Type B pancreatic cell (in vitro differentiated cells): Measurements from ENCODE around the gene VANGL2. TPM values are rescaled to one million over a fixed set of nuclear protein-coding genes. Genes with fewer than 3 reads are reported as not detected.

Experiments
- DNase-seq: peaks from one replicate; pipeline ENCODE4 v3.0.0; 2021; ENCODE audit warnings: mixed read lengths; ENCODE audit not compliant: unreplicated experiment; ENCODE audit errors: extremely low spot score
- H3K27ac Mint-ChIP-seq: 2 replicates; pipeline ENCODE4 v1.8.0; 2021; ENCODE audit warnings: mild to moderate bottlenecking, mixed read lengths
- H3K27me3 Mint-ChIP-seq: 2 replicates; pipeline ENCODE4 v1.8.0; 2021; ENCODE audit warnings: mixed read lengths
- H3K36me3 Mint-ChIP-seq: 2 replicates; pipeline ENCODE4 v1.8.0; 2021; ENCODE audit warnings: mixed read lengths
- H3K4me1 Mint-ChIP-seq: one replicate; pipeline ENCODE4 v1.8.0; 2021; ENCODE audit warnings: mixed read lengths; ENCODE audit not compliant: unreplicated experiment
- H3K4me3 Mint-ChIP-seq: 2 replicates; pipeline ENCODE4 v1.8.0; 2021; ENCODE audit warnings: mild to moderate bottlenecking, mixed read lengths
- H3K9me3 Mint-ChIP-seq: 2 replicates; pipeline ENCODE4 v1.8.0; 2021; ENCODE audit warnings: mixed read lengths
- total RNA-seq: library from RNA; stranded (reverse); gene quantifications from 2 replicates; pipeline ENCODE4 v1.2.1, GENCODE V29; 2021; ENCODE audit warnings: low replicate concordance
- TF ChIP-seq, protein P1 (sequence below): fragments of 200-600 bp; sonication (generic); conservative IDR thresholded peaks from 2 replicates; pipeline ENCODE4 v1.5.0; 2021; ENCODE audit warnings: antibody characterized with exemption, mild to moderate bottlenecking

Gene VANGL2
- total RNA-seq, 1 donor from 2014 or later, result 67.3 TPM

DNA sequence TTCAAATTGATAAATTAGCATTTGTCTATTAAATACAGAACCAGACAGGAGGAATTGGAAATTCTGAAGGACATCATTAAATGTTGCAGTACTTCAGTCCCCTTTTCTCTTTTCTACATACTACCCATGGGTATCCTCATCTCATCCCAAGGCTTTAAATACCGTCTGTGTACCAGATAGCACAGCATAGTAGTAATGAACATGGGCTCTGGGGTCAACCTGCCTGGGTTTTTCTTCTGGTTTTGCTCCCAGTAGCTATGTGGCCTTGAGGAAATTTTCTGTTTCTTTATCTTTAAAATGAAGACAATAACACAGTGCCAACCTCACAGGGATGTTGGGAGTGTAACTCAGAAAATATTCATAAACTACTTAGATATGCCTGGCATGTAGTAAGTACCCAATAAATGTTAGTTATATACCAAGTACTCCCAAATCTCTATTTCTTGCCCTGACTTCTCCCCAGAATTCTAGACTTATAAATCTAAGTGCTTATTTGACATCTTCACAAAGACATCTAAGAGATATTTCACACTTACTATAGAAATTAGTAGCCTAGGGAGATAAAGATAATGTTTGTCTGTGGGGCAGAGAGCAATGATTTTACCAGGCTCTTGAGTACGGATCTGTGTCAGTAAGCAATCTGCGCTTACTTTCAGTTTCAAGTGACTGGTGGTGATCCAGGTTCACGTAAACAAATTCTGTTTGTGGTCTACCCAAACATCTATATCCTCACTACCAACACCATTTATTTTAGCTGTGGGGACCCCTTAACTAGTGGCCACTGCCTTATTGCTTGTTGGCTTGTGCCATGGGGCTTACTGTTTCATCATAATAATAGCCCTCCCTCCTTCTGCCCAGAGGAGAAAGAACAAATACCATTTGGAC is 37.3 kb downstream of the VANGL2 start:
- TF ChIP-seq, protein P1, sequence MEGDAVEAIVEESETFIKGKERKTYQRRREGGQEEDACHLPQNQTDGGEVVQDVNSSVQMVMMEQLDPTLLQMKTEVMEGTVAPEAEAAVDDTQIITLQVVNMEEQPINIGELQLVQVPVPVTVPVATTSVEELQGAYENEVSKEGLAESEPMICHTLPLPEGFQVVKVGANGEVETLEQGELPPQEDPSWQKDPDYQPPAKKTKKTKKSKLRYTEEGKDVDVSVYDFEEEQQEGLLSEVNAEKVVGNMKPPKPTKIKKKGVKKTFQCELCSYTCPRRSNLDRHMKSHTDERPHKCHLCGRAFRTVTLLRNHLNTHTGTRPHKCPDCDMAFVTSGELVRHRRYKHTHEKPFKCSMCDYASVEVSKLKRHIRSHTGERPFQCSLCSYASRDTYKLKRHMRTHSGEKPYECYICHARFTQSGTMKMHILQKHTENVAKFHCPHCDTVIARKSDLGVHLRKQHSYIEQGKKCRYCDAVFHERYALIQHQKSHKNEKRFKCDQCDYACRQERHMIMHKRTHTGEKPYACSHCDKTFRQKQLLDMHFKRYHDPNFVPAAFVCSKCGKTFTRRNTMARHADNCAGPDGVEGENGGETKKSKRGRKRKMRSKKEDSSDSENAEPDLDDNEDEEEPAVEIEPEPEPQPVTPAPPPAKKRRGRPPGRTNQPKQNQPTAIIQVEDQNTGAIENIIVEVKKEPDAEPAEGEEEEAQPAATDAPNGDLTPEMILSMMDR, result no peak
- Mint-ChIP-seq H3K4me1 (peaks cover under 1% of the 10 kb centered on the region), H3K27ac (no peak overlapping the region), H3K36me3 (no peaks in the 10 kb centered on the region), H3K9me3 (no peaks in the 10 kb centered on the region), H3K27me3 (peaks cover 9% of the 10 kb centered on the region), H3K4me3 (no peak overlapping the region)
- DNase-seq, result no peak

DNA sequence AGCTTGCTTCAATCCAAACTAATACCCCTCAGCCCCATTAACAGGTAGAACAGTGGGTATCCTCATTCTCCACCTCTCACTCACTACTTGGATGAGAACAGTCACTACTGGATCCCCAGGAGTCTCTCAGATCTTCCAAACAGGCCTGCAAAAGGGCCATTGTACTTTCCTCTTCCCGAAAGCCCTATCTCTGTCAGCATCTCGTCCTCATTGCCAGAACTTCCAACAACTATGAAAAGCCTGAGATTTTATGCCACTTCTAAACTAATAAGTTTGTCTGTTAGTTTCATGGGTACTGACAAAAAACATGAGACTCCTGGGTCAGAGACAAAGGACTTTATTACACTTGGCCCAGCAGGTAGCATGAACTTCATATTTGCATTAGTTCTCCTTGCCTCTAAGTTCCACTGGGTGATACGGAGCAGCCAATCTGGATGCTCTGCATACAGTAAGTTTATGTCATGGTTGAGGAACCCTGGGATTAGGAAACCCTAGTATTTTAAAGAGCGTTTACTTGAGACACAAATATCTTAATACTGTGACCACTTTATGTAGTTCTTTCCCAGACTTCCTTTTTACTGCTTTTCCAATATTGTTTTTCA is 38.1 kb downstream of the VANGL2 start:
- no peaks in the 10 kb centered on the region for H3K36me3 Mint-ChIP-seq
- TF ChIP-seq, protein P1, result no peak

DNA sequence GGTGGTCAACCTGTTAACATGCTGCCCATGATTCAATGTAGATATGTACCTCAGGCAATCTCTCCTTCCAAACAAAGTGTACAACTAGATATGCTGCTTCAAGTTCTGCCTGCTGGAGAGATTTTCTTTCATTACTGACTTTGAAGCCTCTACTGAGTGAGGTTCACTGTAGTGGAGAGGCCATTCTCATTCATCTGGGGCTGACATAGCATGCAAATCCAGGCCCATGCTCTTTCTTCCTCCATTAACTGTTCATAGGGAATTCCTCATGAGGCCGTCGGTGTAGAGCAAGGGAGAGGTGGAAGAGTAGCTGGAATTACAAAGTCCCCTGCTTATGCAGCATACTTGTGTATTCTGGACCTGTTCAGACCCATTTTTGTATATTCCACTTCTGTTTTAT is 38.6 kb downstream of the VANGL2 start:
- no peaks in the 10 kb centered on the region for H3K4me1 Mint-ChIP-seq
- no peak overlapping the region for H3K4me3 Mint-ChIP-seq
- no peak for DNase-seq
- H3K27me3 Mint-ChIP-seq, result peaks cover 9% of the 10 kb centered on the region
- TF ChIP-seq, protein P1, result no peak
- H3K9me3 Mint-ChIP-seq, result no peaks in the 10 kb centered on the region
- H3K27ac Mint-ChIP-seq, result no peak overlapping the region
- H3K36me3 Mint-ChIP-seq, result no peaks in the 10 kb centered on the region

More for the DNA sequence above, 38.1 kb downstream of the VANGL2 start:
- Mint-ChIP-seq H3K9me3 (no peaks in the 10 kb centered on the region), H3K4me1 (no peaks in the 10 kb centered on the region), H3K27ac (no peak overlapping the region), H3K27me3 (peaks cover 9% of the 10 kb centered on the region), H3K4me3 (no peak overlapping the region)
- DNase-seq, result no peak

DNA sequence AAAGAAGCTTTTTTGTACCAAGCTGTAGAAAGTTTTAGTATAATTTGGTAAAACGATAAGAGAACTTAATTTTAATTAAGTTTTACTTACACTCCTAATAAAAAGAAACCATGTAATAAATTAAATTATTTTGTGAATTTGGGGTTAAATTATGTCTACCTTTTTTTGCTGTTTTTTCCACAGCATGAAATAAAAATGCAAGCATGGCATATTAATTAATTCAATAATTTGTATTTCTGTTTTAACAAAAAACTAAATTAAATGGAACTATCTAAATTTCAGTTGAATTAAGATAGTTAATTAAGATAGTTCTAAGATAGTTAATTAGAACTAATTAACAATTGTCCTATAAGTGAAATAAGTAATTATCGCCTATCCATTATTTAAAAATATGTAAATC is 39.4 kb downstream of the VANGL2 start:
- H3K27me3 Mint-ChIP-seq, result peaks cover 9% of the 10 kb centered on the region
- no peaks in the 10 kb centered on the region for H3K9me3 Mint-ChIP-seq
- no peak overlapping the region for H3K27ac Mint-ChIP-seq
- no peak for DNase-seq
- H3K4me1 Mint-ChIP-seq, result no peaks in the 10 kb centered on the region
- TF ChIP-seq, protein P1, result no peak
- no peak overlapping the region for H3K4me3 Mint-ChIP-seq
- no peaks in the 10 kb centered on the region for H3K36me3 Mint-ChIP-seq

DNA sequence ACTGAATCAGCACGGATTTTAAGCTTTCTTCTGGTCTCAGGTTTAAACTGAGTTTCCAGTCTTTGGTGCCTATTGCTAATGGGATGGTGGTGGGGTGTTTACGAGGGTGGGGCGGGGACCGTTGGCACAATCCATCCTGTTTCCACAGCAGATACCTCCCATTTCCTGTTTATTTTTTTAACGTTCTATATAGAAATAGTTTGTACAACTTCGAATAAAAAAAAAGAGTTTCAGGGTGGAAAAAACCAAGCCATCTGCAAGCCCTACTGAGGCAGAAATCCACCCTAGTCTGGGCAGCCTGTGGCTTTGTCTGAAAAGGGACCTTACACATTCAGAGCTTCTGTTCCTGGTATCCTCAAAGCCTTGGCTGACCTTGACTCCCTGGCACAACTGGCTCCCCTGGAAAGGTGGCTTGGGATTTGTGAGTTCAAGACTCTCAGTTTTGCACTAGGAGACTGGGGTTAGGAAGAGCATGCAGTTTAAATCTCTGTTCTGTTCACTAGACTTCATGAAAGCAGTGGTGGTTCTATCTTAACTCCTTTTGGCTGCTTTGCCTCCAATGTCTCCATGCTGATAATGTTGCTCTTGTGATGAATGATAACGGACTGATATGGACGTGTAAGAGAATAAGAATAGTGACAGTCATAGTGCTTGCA is 46.7 kb downstream of the VANGL2 start:
- DNase-seq, result no peak
- Mint-ChIP-seq H3K4me3 (no peak overlapping the region), H3K27ac (no peak overlapping the region), H3K4me1 (no peaks in the 10 kb centered on the region), H3K9me3 (peaks cover 4% of the 10 kb centered on the region), H3K27me3 (no peaks in the 10 kb centered on the region), H3K36me3 (no peaks in the 10 kb centered on the region)
- TF ChIP-seq, protein P1, result no peak
